GM21381 (cell line): ENCODE data around the gene TDO2.
"Not testable (repeated sequence)": the region's sequence is repeated elsewhere in the genome, so short reads cannot be mapped to it uniquely, and the experiment has no call there.

Source experiments
- ATAC-seq: cut with Tn5 transposase; IDR thresholded peaks from one replicate; pipeline ENCODE4 v1.9.1; 2021; ENCODE audit warnings: mild to moderate bottlenecking, moderate library complexity; ENCODE audit not compliant: unreplicated experiment

The TDO2 gene

GRCh38 chr4:155903453-155903852, at the start of gene TDO2:
Gene TDO2, plus strand, starts transcription at chr4:155903696. Its CDS starts 63 bp downstream, at chr4:155903759.
- no peak for ATAC-seq

- ATAC-seq = no peak
These were observed 48.8 kb upstream of the TDO2 start for GRCh38 chr4:155854582-155855226.

GRCh38 chr4:155855897-155856296, 47.6 kb upstream of the TDO2 start:
- ATAC-seq = no peak

GRCh38 chr4:155866177-155866576, 37.3 kb upstream of the TDO2 start, which contains the start of gene ASIC5:
Gene ASIC5, minus strand, starts transcription at chr4:155866277. Its CDS starts 51 bp downstream, at chr4:155866226.
- no peak for ATAC-seq

- ATAC-seq = no peak
These were observed 27.6 kb upstream of the TDO2 start for GRCh38 chr4:155875878-155876277.

GRCh38 chr4:155877971-155878370, 25.5 kb upstream of the TDO2 start:
- ATAC-seq = no peak

GRCh38 chr4:155878611-155879010, 24.9 kb upstream of the TDO2 start:
- no peak for ATAC-seq

GRCh38 chr4:155879767-155880166, 23.7 kb upstream of the TDO2 start:
- no peak for ATAC-seq

- peak; percentile 47 for ATAC-seq
These were observed 21.9 kb upstream of the TDO2 start for GRCh38 chr4:155881555-155881954.

GRCh38 chr4:155883895-155884294, 19.6 kb upstream of the TDO2 start:
- no peak for ATAC-seq

GRCh38 chr4:155885666-155886065, 17.8 kb upstream of the TDO2 start:
- ATAC-seq = no peak

- ATAC-seq = no peak
These were observed 16.5 kb upstream of the TDO2 start for GRCh38 chr4:155887045-155887444.

- ATAC-seq = no peak
These were observed 15.5 kb upstream of the TDO2 start for GRCh38 chr4:155887847-155888570.

GRCh38 chr4:155889031-155889793, 14.3 kb upstream of the TDO2 start:
- ATAC-seq = peak; percentile 94

- ATAC-seq = no peak
These were observed 13.6 kb upstream of the TDO2 start for GRCh38 chr4:155889946-155890345.

- no peak for ATAC-seq
These were observed 12.4 kb upstream of the TDO2 start for GRCh38 chr4:155891058-155891457.

GRCh38 chr4:155898371-155898770, 5.1 kb upstream of the TDO2 start:
- not testable (repeated sequence) for ATAC-seq

- no peak for ATAC-seq
These were observed 3.6 kb upstream of the TDO2 start for GRCh38 chr4:155899891-155900290.

- no peak for ATAC-seq
These were observed 3.1 kb upstream of the TDO2 start for GRCh38 chr4:155900381-155900780.

- ATAC-seq = no peak
These were observed 2.5 kb upstream of the TDO2 start for GRCh38 chr4:155901013-155901412.

GRCh38 chr4:155904331-155904730, 835 bp downstream of the TDO2 start:
- no peak for ATAC-seq
